HEK293 (cell line): ENCODE results near the gene RASSF3.

Experiments
- CTCF ChIA-PET: fragments of 350-600 bp; formaldehyde crosslinking; extraction: SDS; loops from one replicate; lab custom pipeline; 2021; ENCODE audit warnings: antibody characterized with exemption; lab: Yijun Ruan, JAX
- POLR2A ChIA-PET: fragments of 300-600 bp; formaldehyde crosslinking; extraction: SDS; loops from one replicate; lab custom pipeline; 2020; ENCODE audit warnings: antibody characterized with exemption, inconsistent platforms; lab: Yijun Ruan, JAX
- H3K27ac ChIP-seq: fragments of 200-500 bp; sonication (Bioruptor generic); 2 replicates; pipeline ENCODE4 v1.5.1; 2014; ENCODE audit warnings: low read depth, low read length, control low read depth, inconsistent platforms; ENCODE audit errors: extremely low read depth
- H3K36me3 ChIP-seq, 2 experiments: fragments of 200-500 bp in 1 of 2; sonication (Bioruptor generic) in 1 of 2; 1 replicate in 1 of 2; 2 replicates in 1 of 2; pipeline ENCODE4 v1.5.1; 2014 to 2017; ENCODE audit warnings: inconsistent platforms in 2 of 2, low read length in 2 of 2; ENCODE audit not compliant: control insufficient read depth in 2 of 2, insufficient read depth in 1 of 2
- H3K4me1 ChIP-seq: fragments of 200-500 bp; sonication (Bioruptor generic); 2 replicates; pipeline ENCODE4 v1.5.1; 2014; ENCODE audit warnings: mild to moderate bottlenecking, low read length, inconsistent platforms; ENCODE audit not compliant: control insufficient read depth, insufficient read depth
- H3K4me3 ChIP-seq: 2 replicates; pipeline ENCODE4 v1.5.1; 2011; ENCODE audit warnings: low read depth, mild to moderate bottlenecking, control low read depth, low read length, moderate library complexity
- H3K9me3 ChIP-seq: fragments of 200-500 bp; sonication (Bioruptor generic); 2 replicates; pipeline ENCODE4 v1.5.1; 2014; ENCODE audit warnings: low read depth, low read length, inconsistent platforms; ENCODE audit not compliant: control insufficient read depth, insufficient read depth
- FEZF1 ChIP-seq: fragments of 450-650 bp; formaldehyde crosslinking; IDR thresholded peaks from 2 replicates; pipeline ENCODE4 v1.5.1; 2016; ENCODE audit warnings: missing biosample characterization, missing genetic modification characterization
- GFI1B ChIP-seq: fragments of 450-650 bp; formaldehyde crosslinking; IDR thresholded peaks from 2 replicates; pipeline ENCODE4 v1.5.1; 2016; ENCODE audit warnings: missing biosample characterization, missing genetic modification characterization
- GLI4 ChIP-seq: fragments of 450-650 bp; formaldehyde crosslinking; IDR thresholded peaks from 2 replicates; pipeline ENCODE4 v1.5.1; 2016; ENCODE audit warnings: missing biosample characterization, missing genetic modification characterization
- GLIS2 ChIP-seq: fragments of 450-650 bp; formaldehyde crosslinking; IDR thresholded peaks from 2 replicates; pipeline ENCODE4 v1.5.1; 2016; ENCODE audit warnings: missing biosample characterization, missing genetic modification characterization
- HOXC10 ChIP-seq: sonication (generic); formaldehyde crosslinking; IDR thresholded peaks from 2 replicates; pipeline ENCODE4 v1.8.1; 2023; ENCODE audit warnings: mild to moderate bottlenecking, missing genetic modification reagents
- KLF7 ChIP-seq: fragments of 450-650 bp; formaldehyde crosslinking; IDR thresholded peaks from 2 replicates; pipeline ENCODE4 v1.5.1; 2016; ENCODE audit warnings: missing biosample characterization, missing genetic modification characterization, borderline replicate concordance
- KLF9 ChIP-seq: fragments of 450-650 bp; formaldehyde crosslinking; IDR thresholded peaks from 2 replicates; pipeline ENCODE4 v1.5.1; 2016; ENCODE audit warnings: missing biosample characterization, missing genetic modification characterization, low read depth
- PATZ1 ChIP-seq: fragments of 450-650 bp; formaldehyde crosslinking; IDR thresholded peaks from 2 replicates; pipeline ENCODE4 v1.5.1; 2016; ENCODE audit warnings: missing biosample characterization, missing genetic modification characterization
- PRDM2 ChIP-seq: fragments of 450-650 bp; formaldehyde crosslinking; IDR thresholded peaks from 2 replicates; pipeline ENCODE4 v1.5.1; 2016; ENCODE audit warnings: missing biosample characterization, missing genetic modification characterization, borderline replicate concordance
- ZBTB17 ChIP-seq: fragments of 450-650 bp; formaldehyde crosslinking; IDR thresholded peaks from 2 replicates; pipeline ENCODE4 v1.5.1; 2016; ENCODE audit warnings: missing biosample characterization, missing genetic modification characterization
- ZBTB20 ChIP-seq: fragments of 450-650 bp; formaldehyde crosslinking; IDR thresholded peaks from 2 replicates; pipeline ENCODE4 v1.5.1; 2016; ENCODE audit warnings: missing biosample characterization, missing genetic modification characterization
- ZNF157 ChIP-seq: fragments of 450-650 bp; formaldehyde crosslinking; IDR thresholded peaks from 2 replicates; pipeline ENCODE4 v1.5.1; 2016; ENCODE audit warnings: missing biosample characterization, missing genetic modification characterization
- ZNF184 ChIP-seq: fragments of 450-650 bp; IDR thresholded peaks from 2 replicates; pipeline ENCODE4 v1.5.1; 2018; ENCODE audit warnings: missing biosample characterization, mild to moderate bottlenecking, missing genetic modification characterization
- ZNF221 ChIP-seq: fragments of 450-650 bp; formaldehyde crosslinking; IDR thresholded peaks from 2 replicates; pipeline ENCODE4 v1.5.1; 2017; ENCODE audit warnings: missing biosample characterization, missing genetic modification characterization, borderline replicate concordance
- ZNF24 ChIP-seq: fragments of 450-650 bp; formaldehyde crosslinking; IDR thresholded peaks from 2 replicates; pipeline ENCODE4 v1.5.1; 2016; ENCODE audit warnings: missing biosample characterization, missing genetic modification characterization
- ZNF501 ChIP-seq: fragments of 450-650 bp; formaldehyde crosslinking; IDR thresholded peaks from 2 replicates; pipeline ENCODE4 v1.5.1; 2016; ENCODE audit warnings: missing biosample characterization, missing genetic modification characterization
- ZNF561 ChIP-seq: fragments of 450-650 bp; IDR thresholded peaks from 2 replicates; pipeline ENCODE4 v1.5.1; 2018; ENCODE audit warnings: missing biosample characterization, missing genetic modification characterization, borderline replicate concordance
- ZNF610 ChIP-seq: fragments of 450-650 bp; formaldehyde crosslinking; IDR thresholded peaks from 2 replicates; pipeline ENCODE4 v1.5.1; 2016; ENCODE audit warnings: missing biosample characterization, missing genetic modification characterization, borderline replicate concordance
- ZNF664 ChIP-seq: fragments of 450-650 bp; formaldehyde crosslinking; IDR thresholded peaks from 2 replicates; pipeline ENCODE4 v1.5.1; 2016; ENCODE audit warnings: missing biosample characterization, missing genetic modification characterization
- ZNF670 ChIP-seq: fragments of 450-650 bp; formaldehyde crosslinking; IDR thresholded peaks from 2 replicates; pipeline ENCODE4 v1.5.1; 2016; ENCODE audit warnings: missing biosample characterization, missing genetic modification characterization, low read depth
- ZSCAN5A ChIP-seq: fragments of 450-650 bp; formaldehyde crosslinking; IDR thresholded peaks from 2 replicates; pipeline ENCODE4 v1.5.1; 2016; ENCODE audit warnings: missing biosample characterization, missing genetic modification characterization
- TF ChIP-seq, protein P1 (sequence below): fragments of 450-650 bp; formaldehyde crosslinking; IDR thresholded peaks from 2 replicates; pipeline ENCODE4 v1.5.1; 2017; ENCODE audit warnings: missing biosample characterization, mild to moderate bottlenecking, missing genetic modification characterization, moderate library complexity
- TF ChIP-seq, protein P2 (sequence below): fragments of 450-650 bp; formaldehyde crosslinking; conservative IDR thresholded peaks from 2 replicates; pipeline ENCODE4 v1.5.1; 2016; ENCODE audit warnings: low read depth, missing biosample characterization, missing genetic modification characterization

Gene RASSF3

DNA sequence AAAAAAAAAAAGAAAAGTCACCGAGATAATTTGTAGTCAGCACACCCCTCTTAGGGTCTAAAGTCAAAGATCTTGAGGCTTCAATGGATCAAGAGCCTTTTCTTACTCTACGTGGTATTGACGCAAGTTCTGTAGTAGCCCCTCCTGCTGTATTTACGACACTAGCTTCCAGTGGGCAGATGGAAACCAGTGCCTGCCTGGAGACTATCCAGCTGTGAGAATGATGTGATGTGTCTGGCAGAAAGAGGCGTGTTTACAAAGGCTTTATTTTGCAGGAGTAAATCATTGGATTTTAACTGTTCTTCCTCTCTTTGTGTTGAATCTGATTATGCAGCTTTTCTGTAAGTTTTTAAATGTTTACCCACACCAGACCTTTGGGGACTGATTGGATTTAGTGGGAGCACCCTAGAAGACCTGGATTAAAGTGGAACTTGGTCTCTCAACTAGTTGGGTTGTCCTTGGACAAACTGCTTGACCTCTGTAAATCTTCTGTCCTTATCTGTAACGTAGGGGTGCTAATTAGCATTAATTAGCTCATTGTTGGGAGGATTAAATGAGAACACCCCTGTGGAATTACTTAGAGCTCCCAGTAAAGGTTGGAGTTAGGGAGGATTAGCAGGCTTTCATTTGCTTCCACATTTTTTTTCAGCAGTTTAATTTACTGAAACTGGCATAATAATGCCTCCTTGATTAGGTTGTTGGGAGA, 72.4 kb downstream of the RASSF3 start:
- no peak overlapping the region; the same call in 1 of the 2 replicates for H3K27ac ChIP-seq
- TF ChIP-seq GLI4 (tag by site-specific recombination) (no peak), FEZF1 (tag by site-specific recombination) (peak; percentile 89), ZNF184 (tag by site-specific recombination) (no peak), GFI1B (tag by site-specific recombination) (peak; percentile 62; the same call in 1 of the 2 replicates), HOXC10 (CRISPR knock-in tag) (no peak), KLF7 (tag by site-specific recombination) (no peak), ZNF670 (tag by site-specific recombination) (no peak), ZBTB17 (tag by site-specific recombination) (peak; percentile 49), ZNF561 (tag by site-specific recombination) (peak; percentile 49; the same call in 1 of the 2 replicates), ZNF157 (tag by site-specific recombination) (no peak), ZNF501 (tag by site-specific recombination) (no peak), ZNF610 (tag by site-specific recombination) (no peak), ZNF221 (tag by site-specific recombination) (no peak), PATZ1 (no peak), ZNF664 (tag by site-specific recombination) (no peak), GLIS2 (tag by site-specific recombination) (no peak), ZBTB20 (tag by site-specific recombination) (peak; percentile 84), ZSCAN5A (no peak), ZNF24 (tag by site-specific recombination) (0 out of 2 replicates have a peak, but pooled peaks have one; percentile 38), PRDM2 (tag by site-specific recombination) (no peak), KLF9 (tag by site-specific recombination) (no peak)
- TF ChIP-seq, protein P1, sequence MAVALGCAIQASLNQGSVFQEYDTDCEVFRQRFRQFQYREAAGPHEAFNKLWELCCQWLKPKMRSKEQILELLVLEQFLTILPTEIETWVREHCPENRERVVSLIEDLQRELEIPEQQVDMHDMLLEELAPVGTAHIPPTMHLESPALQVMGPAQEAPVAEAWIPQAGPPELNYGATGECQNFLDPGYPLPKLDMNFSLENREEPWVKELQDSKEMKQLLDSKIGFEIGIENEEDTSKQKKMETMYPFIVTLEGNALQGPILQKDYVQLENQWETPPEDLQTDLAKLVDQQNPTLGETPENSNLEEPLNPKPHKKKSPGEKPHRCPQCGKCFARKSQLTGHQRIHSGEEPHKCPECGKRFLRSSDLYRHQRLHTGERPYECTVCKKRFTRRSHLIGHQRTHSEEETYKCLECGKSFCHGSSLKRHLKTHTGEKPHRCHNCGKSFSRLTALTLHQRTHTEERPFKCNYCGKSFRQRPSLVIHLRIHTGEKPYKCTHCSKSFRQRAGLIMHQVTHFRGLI (tag by site-specific recombination): no peak; the same call in 1 of the 2 replicates
- TF ChIP-seq, protein P2, sequence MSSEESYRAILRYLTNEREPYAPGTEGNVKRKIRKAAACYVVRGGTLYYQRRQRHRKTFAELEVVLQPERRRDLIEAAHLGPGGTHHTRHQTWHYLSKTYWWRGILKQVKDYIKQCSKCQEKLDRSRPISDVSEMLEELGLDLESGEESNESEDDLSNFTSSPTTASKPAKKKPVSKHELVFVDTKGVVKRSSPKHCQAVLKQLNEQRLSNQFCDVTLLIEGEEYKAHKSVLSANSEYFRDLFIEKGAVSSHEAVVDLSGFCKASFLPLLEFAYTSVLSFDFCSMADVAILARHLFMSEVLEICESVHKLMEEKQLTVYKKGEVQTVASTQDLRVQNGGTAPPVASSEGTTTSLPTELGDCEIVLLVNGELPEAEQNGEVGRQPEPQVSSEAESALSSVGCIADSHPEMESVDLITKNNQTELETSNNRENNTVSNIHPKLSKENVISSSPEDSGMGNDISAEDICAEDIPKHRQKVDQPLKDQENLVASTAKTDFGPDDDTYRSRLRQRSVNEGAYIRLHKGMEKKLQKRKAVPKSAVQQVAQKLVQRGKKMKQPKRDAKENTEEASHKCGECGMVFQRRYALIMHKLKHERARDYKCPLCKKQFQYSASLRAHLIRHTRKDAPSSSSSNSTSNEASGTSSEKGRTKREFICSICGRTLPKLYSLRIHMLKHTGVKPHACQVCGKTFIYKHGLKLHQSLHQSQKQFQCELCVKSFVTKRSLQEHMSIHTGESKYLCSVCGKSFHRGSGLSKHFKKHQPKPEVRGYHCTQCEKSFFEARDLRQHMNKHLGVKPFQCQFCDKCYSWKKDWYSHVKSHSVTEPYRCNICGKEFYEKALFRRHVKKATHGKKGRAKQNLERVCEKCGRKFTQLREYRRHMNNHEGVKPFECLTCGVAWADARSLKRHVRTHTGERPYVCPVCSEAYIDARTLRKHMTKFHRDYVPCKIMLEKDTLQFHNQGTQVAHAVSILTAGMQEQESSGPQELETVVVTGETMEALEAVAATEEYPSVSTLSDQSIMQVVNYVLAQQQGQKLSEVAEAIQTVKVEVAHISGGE (tag by site-specific recombination): no peak

More for the DNA sequence above, 72.4 kb downstream of the RASSF3 start:
- Histone ChIP-seq H3K4me1 (peaks cover 27% of the 10 kb centered on the region), H3K9me3 (no peaks in the 10 kb centered on the region), H3K4me3 (no peak overlapping the region), H3K36me3 (peaks cover 6 to 12% of the 10 kb centered on the region in 2 experiments; a peak in 2 of 3 replicates)
- ChIA-PET CTCF (interaction anchor here (0.9 to 4.7 kb wide), 4 partner anchors 13 to 133 kb away, joined by 4 to 15 read pairs (median 5); no protein-coding TSS in a partner anchor), POLR2A (interaction anchor here (0.6 kb wide), 1 partner anchor 15 kb away, joined by 3 read pairs; no protein-coding TSS in a partner anchor)
